Measurements from ENCODE around the gene AHRR. TPM values are rescaled to one million over a fixed set of nuclear protein-coding genes. Genes with fewer than 3 reads are reported as not detected.

AHRR gene
- total RNA-seq, 1 donor from 2014 or later, result not detected

GRCh38 chr5:351921-352245, 30.4 kb downstream of the AHRR start:
- no peaks in the 10 kb centered on the region for H3K9me3 ChIP-seq
- DNase-seq (ENCODE audit: low spot score in 2 of 2), result no peak
- no peak overlapping the region for H3K27ac ChIP-seq
- H3K4me1 ChIP-seq, result no peaks in the 10 kb centered on the region
- no peak for TF ChIP-seq CTCF (IDR thresholded peaks at IDR 0.05)
- no peaks in the 10 kb centered on the region for H3K36me3 ChIP-seq
- no peaks in the 10 kb centered on the region for H3K27me3 ChIP-seq
- intact Hi-C loops (cut with DNase I), result no loop called here
- no peak overlapping the region for H3K4me3 ChIP-seq

GRCh38 chr5:352639-353611, 31.4 kb downstream of the AHRR start:
- no peaks in the 10 kb centered on the region for H3K9me3 ChIP-seq
- H3K4me1 ChIP-seq, result no peaks in the 10 kb centered on the region
- H3K4me3 ChIP-seq, result no peak overlapping the region
- H3K27me3 ChIP-seq, result no peaks in the 10 kb centered on the region
- no peak overlapping the region for H3K27ac ChIP-seq
- DNase-seq (ENCODE audit: low spot score in 2 of 2), result no peak
- intact Hi-C loops (cut with DNase I), result no loop called here
- no peaks in the 10 kb centered on the region for H3K36me3 ChIP-seq
- no peak for TF ChIP-seq CTCF (IDR thresholded peaks at IDR 0.05)

GRCh38 chr5:353612-354580, 32.4 kb downstream of the AHRR start:
- Histone ChIP-seq H3K27ac (no peak overlapping the region), H3K9me3 (no peaks in the 10 kb centered on the region), H3K27me3 (no peaks in the 10 kb centered on the region), H3K4me3 (no peak overlapping the region), H3K36me3 (no peaks in the 10 kb centered on the region), H3K4me1 (no peaks in the 10 kb centered on the region)
- no peak for TF ChIP-seq CTCF (IDR thresholded peaks at IDR 0.05)
- intact Hi-C loops (cut with DNase I), result no loop called here
- DNase-seq (ENCODE audit: low spot score in 2 of 2), result no peak

GRCh38 chr5:354581-355378, 33.3 kb downstream of the AHRR start:
- no peaks in the 10 kb centered on the region for H3K36me3 ChIP-seq
- no peak overlapping the region for H3K4me3 ChIP-seq
- intact Hi-C loops (cut with DNase I), result no loop called here

More at GRCh38 chr5:354581-355378, 33.3 kb downstream of the AHRR start:
- DNase-seq (ENCODE audit: low spot score in 2 of 2), result no peak
- H3K4me1 ChIP-seq, result no peaks in the 10 kb centered on the region
- TF ChIP-seq CTCF (IDR thresholded peaks at IDR 0.05), result no peak
- H3K9me3 ChIP-seq, result no peaks in the 10 kb centered on the region
- H3K27ac ChIP-seq, result no peak overlapping the region
- no peaks in the 10 kb centered on the region for H3K27me3 ChIP-seq

Data from ascending aorta (tissue), 2 donors.